ENCODE results near the gene DCAF17.

DNA sequence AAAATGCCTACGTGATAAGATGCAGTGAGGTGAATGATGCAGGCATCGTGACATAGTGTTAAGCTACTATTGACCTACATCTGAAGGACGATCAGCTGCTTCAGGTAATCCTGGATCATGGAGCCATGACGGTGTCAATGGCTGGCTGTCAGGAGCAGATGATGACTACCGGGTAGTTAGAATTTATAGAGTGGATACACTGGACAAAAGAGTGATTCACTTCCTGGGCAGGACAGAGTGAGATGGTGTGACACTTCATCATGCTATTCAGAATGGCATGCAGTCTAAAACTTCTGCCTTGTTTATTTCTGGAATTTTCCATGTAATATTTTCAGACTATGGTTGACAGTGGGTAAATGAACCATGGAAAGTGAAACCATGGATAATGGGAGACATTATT lies 29.8 kb upstream of the DCAF17 start:
- TF ChIP-seq, protein P1, sequence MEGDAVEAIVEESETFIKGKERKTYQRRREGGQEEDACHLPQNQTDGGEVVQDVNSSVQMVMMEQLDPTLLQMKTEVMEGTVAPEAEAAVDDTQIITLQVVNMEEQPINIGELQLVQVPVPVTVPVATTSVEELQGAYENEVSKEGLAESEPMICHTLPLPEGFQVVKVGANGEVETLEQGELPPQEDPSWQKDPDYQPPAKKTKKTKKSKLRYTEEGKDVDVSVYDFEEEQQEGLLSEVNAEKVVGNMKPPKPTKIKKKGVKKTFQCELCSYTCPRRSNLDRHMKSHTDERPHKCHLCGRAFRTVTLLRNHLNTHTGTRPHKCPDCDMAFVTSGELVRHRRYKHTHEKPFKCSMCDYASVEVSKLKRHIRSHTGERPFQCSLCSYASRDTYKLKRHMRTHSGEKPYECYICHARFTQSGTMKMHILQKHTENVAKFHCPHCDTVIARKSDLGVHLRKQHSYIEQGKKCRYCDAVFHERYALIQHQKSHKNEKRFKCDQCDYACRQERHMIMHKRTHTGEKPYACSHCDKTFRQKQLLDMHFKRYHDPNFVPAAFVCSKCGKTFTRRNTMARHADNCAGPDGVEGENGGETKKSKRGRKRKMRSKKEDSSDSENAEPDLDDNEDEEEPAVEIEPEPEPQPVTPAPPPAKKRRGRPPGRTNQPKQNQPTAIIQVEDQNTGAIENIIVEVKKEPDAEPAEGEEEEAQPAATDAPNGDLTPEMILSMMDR (IDR thresholded peaks at IDR 0.05) = no peak
- TF ChIP-seq EZH2phosphoT487 (IDR thresholded peaks at IDR 0.05) = no peak
